Measurements from ENCODE around the gene KRT75.

The KRT75 gene

GRCh38 chr12:52436000-52436827, 2.0 kb upstream of the KRT75 start:
- no peak for TF ChIP-seq CTCF (IDR thresholded peaks at IDR 0.05; ENCODE audit: low read depth, low read length, missing control alignments)
- DNase-seq (ENCODE audit: extremely low read depth, low read depth): no peak
- H3K4me3 ChIP-seq (replicated peaks; ENCODE audit: low read depth, low read length): no peak overlapping the region

- DNase-seq (ENCODE audit: extremely low read depth, low read depth): no peak
- TF ChIP-seq CTCF (IDR thresholded peaks at IDR 0.05; ENCODE audit: low read depth, low read length, missing control alignments): no peak
- H3K4me3 ChIP-seq (replicated peaks; ENCODE audit: low read depth, low read length): no peak overlapping the region
Measured at GRCh38 chr12:52435659-52435999, 1.5 kb upstream of the KRT75 start.

- no peak for TF ChIP-seq CTCF (IDR thresholded peaks at IDR 0.05; ENCODE audit: low read depth, low read length, missing control alignments)
- no peak overlapping the region for H3K4me3 ChIP-seq (replicated peaks; ENCODE audit: low read depth, low read length)
- DNase-seq (ENCODE audit: extremely low read depth, low read depth): no peak
Measured at GRCh38 chr12:52434760-52435530, 774 bp upstream of the KRT75 start.

- DNase-seq (ENCODE audit: extremely low read depth, low read depth): no peak
- TF ChIP-seq CTCF (IDR thresholded peaks at IDR 0.05; ENCODE audit: low read depth, low read length, missing control alignments): no peak
- no peak overlapping the region for H3K4me3 ChIP-seq (replicated peaks; ENCODE audit: low read depth, low read length)
Measured at GRCh38 chr12:52433501-52434080, 580 bp downstream of the KRT75 start.

GRCh38 chr12:52432559-52433207, 1.5 kb downstream of the KRT75 start:
- DNase-seq (ENCODE audit: extremely low read depth, low read depth): no peak
- H3K4me3 ChIP-seq (replicated peaks; ENCODE audit: low read depth, low read length): no peak overlapping the region
- no peak for TF ChIP-seq CTCF (IDR thresholded peaks at IDR 0.05; ENCODE audit: low read depth, low read length, missing control alignments)

- TF ChIP-seq CTCF (IDR thresholded peaks at IDR 0.05; ENCODE audit: low read depth, low read length, missing control alignments): no peak
- no peak for DNase-seq (ENCODE audit: extremely low read depth, low read depth)
- no peak overlapping the region for H3K4me3 ChIP-seq (replicated peaks; ENCODE audit: low read depth, low read length)
Measured at GRCh38 chr12:52428121-52428520, 6.0 kb downstream of the KRT75 start.

Data from HFF-Myc (cell line).